HG03060 (cell line): ENCODE data around the gene KAZN.
"Not testable (repeated sequence)": the region's sequence is repeated elsewhere in the genome, so short reads cannot be mapped to it uniquely, and the experiment has no call there.

Experiments used
- ATAC-seq: cut with Tn5 transposase; IDR thresholded peaks from one replicate; pipeline ENCODE4 v1.9.1; 2021; ENCODE audit warnings: low read depth, moderate number of reproducible peaks; ENCODE audit not compliant: unreplicated experiment

The KAZN gene

DNA sequence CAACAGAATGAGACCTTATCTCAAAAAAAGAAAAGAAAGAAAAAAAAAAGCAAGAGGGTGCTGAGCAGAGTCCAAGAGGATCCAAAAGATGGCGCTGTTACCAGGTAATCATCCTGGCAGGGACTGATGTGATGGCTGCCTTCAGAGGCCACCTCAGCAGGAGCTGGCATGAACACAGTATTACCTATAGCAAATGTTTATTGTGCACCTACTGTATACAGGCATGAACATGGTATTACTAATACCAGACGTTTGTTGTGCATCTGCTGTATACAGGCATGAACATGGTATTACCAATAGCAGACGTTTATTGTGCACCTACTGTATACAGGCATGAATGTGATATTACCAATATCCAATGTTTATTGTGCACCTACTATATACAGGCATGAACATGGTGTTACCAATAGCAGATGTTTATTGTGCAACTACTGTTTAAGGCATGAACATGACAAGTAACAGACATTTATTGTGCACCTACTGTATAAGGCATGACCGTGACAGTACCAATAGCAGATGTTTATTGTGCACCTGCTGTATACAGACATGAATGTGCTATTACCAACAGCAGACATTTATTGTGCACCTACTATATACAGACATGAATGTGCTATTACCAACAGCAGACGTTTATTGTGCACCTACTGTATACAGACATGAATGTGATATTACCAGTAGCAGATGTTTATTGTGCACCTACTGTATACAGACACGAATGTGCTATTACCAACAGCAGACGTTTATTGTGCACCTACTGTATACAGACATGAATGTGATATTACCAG, 439.9 kb downstream of the KAZN start:
- no peak for ATAC-seq

DNA sequence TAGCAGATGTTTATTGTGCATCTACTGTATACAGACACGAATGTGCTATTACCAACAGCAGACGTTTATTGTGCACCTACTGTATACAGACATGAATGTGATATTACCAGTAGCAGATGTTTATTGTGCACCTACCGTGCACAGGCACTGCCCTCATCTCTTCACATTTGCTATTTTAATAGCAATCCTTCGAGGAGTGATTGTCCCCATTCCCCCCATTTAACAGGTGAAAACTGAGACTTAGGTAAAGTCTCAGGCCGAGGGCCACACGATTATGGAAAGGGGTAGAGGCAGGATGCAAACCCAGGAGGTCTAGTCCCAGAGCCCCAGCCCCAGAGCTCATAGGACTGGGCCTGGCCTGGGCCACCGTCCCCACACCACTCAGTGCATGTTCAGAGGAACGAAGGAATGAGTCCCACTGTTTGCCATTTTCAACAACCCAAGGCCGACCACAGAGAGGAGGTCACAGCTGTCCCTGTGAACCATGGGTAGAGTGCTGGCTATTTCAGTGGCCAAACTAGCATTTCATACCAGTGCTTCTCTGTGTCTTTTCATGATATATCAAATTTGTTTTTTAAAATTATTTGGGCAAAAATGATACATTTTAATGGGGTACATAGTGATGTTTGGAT, 440.6 kb downstream of the KAZN start:
- ATAC-seq: no peak

DNA sequence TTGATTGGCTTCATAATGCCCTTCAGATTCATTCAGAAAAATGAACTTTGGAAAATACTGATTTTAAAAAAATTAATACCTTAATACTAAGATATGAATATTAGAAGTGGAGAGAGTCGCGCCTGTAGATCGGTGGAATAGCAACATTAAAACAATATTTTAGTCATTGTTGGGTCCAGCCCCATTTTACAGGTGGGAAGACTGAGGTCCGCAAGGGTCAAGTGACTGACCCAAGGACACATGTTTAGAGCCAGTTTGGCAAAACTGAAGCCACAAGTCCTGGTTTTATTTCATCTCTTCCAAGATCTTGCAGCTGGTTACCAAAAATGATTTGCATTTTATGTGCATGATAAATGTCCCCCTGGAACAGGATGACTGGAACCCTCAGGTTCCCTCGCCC, 441.4 kb downstream of the KAZN start:
- no peak for ATAC-seq

DNA sequence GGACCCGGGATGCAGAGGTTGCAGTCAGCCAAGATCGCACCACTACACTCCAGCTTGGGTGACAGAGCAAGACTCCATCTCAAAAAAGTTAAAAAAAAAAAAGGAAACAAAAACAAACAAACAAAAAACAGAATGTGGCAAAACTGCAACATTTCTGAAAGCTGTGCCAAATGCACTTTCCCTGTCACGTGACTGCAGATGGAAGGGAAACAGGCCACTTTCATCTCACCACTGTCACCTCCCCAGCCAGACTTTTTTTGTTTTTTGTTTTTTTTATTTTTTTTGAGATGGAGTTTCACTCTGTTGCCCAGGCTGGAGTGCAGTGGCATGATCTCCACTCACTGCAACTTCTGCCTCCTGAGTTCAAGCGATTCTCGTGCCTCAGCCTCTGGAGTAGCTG, 442.2 kb downstream of the KAZN start:
- ATAC-seq: not testable (repeated sequence)

DNA sequence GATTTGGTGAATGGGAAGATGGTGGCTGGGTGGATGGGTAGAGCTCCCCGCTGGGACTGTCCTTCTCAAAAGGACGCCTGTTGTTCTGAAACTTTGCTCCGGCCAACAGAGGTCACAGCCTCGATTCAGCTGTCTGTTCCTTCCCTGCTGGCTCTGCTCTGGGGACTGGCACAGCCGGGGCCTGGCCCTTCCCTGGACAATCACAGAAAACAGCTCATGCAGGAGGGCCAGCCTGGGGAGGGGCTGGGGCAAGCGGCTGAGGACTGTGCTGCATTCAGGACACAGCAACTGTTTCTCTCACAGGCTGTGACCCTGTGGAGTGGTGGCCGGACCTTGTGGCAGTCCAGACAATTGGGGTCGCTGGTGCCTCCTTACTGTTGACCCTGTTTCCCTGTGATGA, 444.4 kb downstream of the KAZN start:
- ATAC-seq: no peak

DNA sequence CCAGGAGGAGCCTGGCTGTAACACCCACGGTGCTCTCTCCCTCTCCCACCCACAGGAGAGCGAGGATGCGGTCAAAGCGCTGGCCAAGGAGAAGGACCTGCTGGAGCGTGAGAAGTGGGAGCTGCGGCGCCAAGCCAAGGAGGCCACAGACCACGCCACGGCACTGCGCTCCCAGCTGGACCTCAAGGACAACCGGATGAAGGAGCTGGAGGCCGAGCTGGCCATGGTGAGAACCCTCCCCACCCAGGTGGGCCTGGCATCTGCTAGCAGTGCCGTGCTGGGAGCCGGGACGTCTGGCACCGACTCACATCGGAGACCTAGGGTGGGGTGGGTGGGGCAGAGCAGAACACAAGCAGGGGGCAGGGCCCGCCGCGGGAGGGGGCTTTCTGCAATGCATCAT, 445.4 kb downstream of the KAZN start:
- no peak for ATAC-seq

DNA sequence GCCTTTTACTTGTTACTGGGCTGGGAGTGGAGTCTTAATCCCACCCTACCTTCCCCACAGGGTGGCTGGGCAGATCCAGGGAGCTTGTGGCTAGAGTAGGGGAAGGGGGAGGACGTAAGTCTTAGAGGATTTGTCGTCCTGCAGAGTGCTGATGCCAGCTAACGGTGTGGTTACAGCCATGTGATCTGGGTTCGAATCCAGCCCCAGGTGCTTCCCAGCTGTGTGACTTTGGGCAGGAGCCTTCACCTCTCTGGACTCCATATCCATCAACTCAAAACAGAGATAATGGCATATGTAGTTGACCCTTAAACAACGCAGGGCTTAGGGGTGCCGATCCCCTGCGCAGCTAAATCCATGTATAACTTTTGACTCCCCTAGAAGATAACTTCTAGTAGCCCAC, 446.6 kb downstream of the KAZN start:
- ATAC-seq: no peak

DNA sequence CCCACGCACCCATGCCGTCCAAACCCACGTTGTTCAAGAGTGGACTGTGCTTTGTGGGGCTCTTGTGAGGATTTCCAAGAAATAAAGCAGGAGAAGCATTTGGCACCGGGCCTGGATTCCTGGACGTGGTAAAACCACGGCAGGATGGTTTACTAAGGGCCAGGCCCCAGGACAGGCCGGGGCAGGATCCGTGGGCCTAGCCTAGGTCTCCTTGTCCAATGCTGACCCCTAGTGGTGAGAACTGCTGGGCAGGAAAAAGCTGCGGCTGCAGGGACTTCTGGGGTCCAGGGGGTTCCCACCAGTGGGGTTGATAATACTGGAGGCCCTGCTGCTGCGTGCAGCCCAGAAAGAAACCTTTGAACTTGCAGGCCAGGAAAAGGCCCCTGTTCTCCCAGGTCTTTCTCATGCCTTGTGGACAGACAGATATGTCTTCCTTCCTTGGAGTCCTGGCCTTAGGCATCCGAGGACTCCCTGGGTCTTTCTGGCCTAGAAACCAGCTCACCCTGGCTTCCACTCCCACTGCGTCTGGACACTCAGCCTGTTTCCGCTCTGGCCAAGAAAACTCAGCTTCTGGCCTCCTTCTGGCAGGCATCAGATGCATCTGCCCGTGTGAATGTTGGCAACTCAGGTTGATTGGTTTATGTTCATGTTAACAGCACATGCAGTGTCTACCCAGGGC, 448.1 kb downstream of the KAZN start:
- no peak for ATAC-seq

DNA sequence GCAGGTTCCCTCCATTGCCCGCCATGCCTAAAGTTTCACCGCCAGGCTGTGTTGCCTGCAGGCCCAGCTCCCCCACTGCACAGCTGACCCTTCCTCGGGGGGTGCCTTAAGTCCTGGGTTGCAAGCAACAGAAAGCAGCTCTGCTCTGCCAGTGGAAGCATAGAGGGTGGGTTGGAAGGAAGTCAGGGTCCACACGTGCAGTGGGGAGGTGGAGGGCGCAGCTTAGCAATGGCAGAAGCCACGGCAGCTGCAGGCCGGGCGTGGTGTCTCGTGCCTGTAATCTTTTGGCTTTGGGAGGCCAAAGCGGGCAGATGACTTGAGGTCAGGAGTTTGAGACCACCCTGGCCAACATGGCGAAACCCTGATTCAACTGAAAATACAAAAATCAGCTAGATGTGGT, 448.8 kb downstream of the KAZN start:
- no peak for ATAC-seq

DNA sequence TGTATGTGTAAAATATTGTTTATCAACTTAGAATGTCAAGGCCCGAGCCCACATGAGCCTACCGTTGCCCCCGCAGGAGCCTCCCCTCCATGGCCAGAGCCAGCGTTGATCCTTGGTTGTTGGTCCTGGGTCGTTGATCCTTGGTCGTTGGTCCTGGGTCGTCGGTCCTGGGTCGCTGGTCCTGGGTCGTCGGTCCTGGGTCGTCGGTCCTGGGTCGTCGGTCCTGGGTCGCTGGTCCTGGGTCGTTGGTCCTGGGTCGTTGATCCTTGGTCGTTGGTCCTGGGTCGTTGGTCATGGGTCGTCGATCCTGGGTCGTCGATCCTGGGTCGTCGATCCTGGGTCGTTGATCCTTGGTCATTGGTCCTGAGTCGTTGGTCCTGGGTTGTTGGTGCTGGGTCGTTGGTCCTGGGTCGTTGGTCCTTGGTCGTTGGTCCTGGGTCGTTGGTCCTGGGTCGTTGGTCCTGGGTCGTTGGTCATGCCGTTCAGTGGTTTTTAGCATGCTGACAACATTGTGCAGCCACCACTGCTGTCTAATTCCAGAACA, 450.0 kb downstream of the KAZN start:
- ATAC-seq: no peak

DNA sequence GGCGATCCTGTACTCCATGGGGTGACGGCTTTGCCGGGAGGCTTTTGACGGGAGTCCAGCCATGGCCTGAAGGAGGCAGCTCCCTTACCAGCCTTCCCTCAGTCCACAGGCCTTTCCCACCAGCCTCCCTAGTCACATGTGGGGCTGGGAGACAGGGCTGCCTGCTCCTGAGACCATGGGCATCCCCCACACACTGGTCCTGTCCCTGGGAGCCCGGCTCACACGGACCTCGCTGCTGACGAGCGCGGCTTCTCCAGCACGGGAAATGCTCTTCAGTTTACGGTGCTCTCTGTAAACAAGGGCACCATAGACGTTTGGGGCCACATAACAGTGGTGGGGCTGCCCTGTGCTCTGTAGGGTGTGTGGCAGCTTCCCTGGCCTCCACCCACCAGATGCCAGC, 450.6 kb downstream of the KAZN start:
- no peak for ATAC-seq

DNA sequence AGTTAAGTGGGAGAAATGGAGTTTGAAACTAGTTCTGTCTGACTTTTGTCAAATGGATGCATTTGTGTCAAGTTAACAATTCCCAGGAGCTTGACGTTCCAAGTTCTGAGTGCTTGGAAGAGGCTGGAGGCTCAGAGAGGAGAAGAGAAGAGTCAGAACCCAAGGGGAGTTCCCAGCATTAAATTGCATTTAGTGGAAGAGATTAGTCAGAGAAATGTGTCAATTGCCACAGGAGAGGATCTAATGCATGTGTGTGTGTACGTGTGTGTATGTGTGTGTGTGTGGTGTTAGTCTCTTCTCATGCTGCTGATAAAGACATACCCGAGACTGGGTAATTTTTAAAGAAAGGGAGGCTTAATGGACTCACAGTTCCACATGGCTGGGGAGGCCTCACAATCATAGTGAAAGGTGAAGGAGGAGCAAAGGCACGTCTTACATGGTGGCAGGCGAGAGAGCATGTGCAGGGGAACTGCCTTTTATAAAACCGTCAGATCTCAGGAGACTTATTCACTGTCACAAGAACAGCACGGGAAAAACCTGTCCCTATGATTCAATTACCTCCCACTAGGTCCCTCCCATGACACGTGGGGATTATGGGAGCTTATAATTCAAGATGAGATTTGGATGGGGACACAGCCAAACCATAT, 453.5 kb downstream of the KAZN start:
- no peak for ATAC-seq

DNA sequence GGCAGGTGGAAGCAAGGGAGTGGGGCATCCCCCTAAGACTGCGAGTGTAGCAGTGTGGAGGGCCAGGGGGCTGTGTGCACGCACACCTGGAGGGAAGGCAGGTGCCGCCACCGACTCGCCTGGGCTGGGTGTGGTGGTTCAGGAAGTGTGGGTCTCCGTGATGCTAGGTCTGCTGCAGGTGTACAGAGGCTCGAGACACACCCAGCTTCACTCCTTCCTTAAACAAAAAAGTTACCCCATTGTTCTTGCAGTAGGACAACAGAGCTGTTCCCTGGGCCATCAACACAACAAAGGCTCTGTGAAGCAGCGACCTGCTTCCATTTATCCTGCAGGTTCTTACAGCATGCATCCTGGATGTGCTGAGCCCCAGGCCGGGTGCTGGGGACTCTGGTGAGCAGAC, 454.7 kb downstream of the KAZN start:
- no peak for ATAC-seq

DNA sequence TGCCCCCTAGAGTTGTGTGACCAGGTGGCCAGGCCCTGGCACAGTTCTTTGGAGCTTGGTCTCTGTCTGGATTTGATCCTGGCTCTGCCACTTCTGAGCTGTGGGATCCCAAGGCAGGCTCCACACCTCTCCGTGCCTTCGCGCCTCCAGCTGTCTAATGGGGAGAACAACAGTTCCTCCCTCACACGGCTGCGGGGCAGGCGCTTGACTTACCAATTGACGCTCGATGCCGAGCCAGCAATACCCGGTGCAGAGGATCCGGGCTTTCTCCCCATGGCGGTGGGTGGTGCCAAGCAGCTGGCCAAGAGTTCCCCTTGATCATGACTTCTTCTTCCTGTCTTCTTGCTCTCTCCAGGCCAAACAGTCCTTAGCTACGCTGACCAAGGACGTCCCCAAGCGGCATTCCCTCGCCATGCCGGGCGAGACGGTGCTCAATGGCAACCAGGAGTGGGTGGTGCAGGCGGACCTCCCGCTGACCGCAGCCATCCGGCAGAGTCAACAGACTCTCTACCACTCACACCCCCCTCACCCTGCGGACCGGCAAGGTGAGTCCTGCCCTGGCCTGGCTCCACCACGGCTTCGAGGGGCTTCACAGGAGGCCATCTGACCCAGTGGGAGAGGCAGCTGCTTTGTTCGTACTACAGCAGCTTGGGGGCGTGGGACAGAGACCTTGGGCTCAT, 457.4 kb downstream of the KAZN start:
- ATAC-seq: no peak

DNA sequence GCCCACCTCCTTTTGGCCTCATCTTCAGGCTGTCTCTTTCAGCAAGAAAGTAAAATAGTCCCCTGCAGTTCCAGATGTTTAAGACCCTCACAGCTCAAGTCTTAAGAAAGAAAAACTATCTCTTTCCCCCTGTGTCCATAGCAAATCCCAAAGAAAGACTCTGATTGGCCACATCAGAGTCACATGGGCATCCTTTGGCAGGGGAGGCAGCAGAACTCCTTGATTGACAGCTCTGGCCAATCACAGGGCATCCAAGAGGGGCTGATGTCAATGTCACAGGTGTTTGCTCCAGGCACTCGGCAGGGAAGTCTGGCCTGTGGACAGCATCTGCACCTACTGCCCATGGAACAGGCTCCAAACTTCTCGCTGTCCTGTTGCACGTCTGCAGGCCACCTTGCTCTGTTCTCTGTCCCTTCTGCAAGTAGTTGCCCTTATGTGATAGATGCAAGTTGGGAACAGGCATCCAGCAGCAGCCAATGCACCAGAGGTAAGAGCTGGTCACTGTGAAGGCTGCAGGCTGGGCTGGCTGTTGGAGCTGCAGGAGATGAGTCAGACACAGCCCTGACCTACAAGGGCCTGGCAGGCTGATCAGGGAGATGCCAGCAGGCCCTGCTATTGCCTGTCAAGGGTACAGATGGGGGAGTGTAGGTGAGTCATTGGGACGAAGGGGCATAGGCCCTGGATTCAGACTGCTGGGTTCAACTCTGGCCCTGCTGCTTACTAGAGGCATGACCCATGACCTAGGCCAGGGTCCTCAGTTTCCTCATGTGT, 458.2 kb downstream of the KAZN start:
- ATAC-seq: no peak

DNA sequence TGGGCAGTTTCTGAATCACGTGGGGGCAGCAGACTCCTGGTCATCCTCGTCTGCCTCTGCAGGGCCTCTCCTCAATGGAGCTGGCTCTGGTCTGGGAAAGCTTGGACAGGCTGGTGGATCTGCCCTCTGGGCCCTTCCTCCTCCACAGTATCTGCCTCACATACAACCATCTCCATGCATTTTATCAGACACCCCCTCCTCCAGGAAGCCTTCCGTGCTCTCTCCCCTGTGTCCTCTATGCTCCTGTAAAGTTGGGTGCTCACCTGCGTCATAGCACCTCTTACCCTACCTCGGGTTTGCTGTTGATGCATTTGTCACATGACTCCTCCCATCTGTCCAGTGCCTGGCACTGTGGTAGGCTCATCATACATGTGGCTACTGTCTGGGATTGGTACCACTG, 459.3 kb downstream of the KAZN start:
- ATAC-seq: no peak

DNA sequence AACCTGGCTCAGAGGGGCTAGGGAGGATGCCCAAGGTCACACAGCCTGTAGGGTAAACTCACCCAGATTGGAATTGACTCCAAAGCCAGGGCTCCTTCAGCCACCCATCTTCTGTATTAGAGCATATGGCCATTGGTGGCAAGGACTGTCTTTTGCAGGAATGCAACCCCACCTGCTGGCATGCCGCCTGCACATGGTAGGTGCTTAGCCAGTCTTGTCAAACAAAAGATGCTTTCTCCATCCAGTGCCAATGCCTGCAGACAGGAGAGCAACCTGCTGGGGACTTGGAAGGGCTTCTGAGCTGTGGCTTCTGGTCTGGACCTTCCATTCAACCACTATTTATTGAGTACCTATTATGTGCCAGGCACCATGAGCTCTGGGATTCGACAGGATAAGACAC, 459.8 kb downstream of the KAZN start:
- no peak for ATAC-seq

DNA sequence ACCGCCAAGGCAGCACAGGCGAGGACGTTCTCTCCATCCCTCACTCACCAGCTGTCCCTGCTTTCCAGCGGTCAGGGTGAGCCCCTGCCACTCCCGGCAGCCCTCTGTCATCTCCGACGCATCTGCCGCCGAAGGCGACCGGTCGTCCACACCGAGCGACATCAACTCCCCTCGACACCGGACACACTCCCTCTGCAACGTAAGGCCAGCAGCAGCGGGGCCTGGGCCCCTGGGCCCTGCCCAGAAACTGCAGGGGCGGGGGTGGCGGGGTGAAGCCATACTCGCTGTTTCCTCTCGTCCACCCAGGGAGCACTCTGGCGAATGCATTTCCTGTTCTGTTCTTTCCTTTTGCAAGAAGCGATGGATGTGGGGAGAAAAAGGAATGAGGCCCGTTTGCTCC, 461.6 kb downstream of the KAZN start:
- ATAC-seq: no peak

DNA sequence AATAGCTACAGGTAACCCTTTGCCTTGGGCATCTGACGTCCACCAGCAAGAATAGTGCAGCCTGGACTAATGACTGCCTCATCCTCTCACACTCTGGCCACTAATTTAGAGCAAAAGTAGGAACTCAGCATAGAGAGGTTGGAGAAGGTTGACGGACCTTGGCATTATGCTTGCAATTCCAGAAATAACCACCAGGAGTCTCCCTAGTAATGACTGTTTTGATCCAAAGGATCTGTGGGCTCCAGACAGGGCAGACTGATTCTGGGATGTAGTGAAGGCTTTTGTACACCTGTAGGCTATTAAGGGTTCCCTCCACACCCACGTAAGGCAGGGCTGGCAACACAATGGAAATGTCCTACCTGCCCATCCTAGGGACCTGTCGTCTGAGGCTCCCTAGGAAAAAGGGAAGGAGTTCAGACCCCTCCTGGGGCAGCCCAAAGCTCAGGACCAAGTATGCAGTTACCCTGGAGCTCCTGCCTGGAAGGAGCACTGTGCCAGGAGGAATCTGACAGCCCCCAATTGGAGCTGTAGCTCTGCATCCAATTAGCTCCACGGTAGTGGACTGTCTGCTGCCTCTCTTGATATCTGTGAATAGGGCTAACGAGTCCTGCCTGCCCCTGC, 464.1 kb downstream of the KAZN start:
- no peak for ATAC-seq
